Mucosa of stomach (tissue), 1 donor: ENCODE results near the gene RNF150.

Experiments
- H3K27me3 ChIP-seq: one replicate; pipeline ENCODE4 v1.7.0; 2013; ENCODE audit warnings: mild to moderate bottlenecking, low read length; ENCODE audit not compliant: control insufficient read depth, insufficient read depth
- H3K36me3 ChIP-seq: one replicate; pipeline ENCODE4 v1.7.0; 2013; ENCODE audit warnings: low read length; ENCODE audit not compliant: control insufficient read depth, insufficient read depth
- H3K4me1 ChIP-seq: one replicate; pipeline ENCODE4 v1.7.0; 2013; ENCODE audit warnings: mild to moderate bottlenecking, low read length; ENCODE audit not compliant: control insufficient read depth, insufficient read depth
- H3K4me3 ChIP-seq: one replicate; pipeline ENCODE4 v1.7.0; 2013; ENCODE audit warnings: low read length
- H3K9ac ChIP-seq: one replicate; pipeline ENCODE4 v1.7.0; 2013; ENCODE audit warnings: mild to moderate bottlenecking, low read length, moderate library complexity
- H3K9me3 ChIP-seq: one replicate; pipeline ENCODE4 v1.7.0; 2013; ENCODE audit warnings: mild to moderate bottlenecking, low read length, moderate library complexity; ENCODE audit not compliant: control insufficient read depth
- donor health status: Pancreatic carcinoma.

Gene RNF150

DNA sequence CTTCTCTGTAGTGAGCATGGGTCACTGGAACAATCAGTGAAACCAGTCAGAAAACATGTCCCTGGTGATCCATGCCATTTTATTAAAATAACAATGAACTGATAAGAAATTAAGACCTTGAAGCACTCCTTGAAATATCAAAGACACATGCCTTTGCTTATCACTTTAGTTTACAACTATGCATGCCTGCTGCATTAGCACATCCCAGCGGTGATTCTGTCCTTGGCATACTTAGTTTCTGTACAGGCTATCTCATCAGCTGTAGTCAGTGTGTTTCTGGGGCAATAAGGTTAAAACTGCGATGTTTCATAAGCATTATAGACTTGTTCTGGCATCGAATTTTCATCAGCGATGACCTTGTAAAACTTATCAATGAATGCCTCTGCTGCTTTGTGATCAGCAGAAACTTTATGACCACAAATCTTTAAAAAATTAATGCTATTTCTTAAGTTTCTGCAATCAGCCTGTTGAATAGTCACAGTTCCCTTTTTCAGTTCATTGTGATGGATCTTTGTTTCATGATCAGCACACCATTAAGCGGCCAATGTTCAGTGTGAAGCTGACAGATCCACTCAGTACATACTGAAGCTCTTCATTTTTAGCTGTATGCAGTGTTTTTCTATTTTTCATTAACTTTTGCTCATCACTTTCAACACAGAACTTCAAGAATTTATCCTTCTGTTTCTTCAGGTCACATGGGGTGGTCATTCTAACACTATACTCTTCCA is 150.5 kb downstream of the RNF150 start:
- H3K9ac ChIP-seq = no peak overlapping the region
- H3K27me3 ChIP-seq = no peaks in the 10 kb centered on the region
- no peaks in the 10 kb centered on the region for H3K36me3 ChIP-seq
- no peak overlapping the region for H3K4me3 ChIP-seq
- H3K4me1 ChIP-seq = no peaks in the 10 kb centered on the region
- H3K9me3 ChIP-seq = no peaks in the 10 kb centered on the region

GRCh38 chr4:140980426-140981200 is 152.7 kb downstream of the RNF150 start:
- H3K27me3 ChIP-seq = no peaks in the 10 kb centered on the region
- H3K4me3 ChIP-seq = no peak overlapping the region
- H3K9ac ChIP-seq = no peak overlapping the region
- no peaks in the 10 kb centered on the region for H3K4me1 ChIP-seq
- no peaks in the 10 kb centered on the region for H3K36me3 ChIP-seq
- no peaks in the 10 kb centered on the region for H3K9me3 ChIP-seq

DNA sequence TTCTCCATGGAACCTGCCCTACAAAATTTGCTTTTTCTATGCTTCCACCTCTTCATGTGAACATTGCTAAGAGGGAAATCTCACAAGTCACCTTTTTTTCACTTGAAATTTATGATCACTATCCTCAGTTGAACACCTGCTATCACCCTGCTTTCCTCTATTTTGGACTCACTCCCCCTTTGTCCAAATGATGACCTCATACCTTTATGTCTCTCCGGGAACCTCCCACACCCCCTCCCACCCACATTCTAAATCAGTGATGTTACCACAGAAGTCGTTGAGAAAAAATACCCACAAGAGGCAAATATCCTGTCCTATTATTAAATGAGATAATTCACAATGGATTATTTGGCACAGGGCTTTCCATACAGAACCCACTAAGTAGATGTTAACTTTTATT is 156.5 kb downstream of the RNF150 start:
- H3K4me1 ChIP-seq = no peaks in the 10 kb centered on the region
- no peaks in the 10 kb centered on the region for H3K36me3 ChIP-seq
- H3K9me3 ChIP-seq = no peaks in the 10 kb centered on the region
- H3K4me3 ChIP-seq = no peak overlapping the region
- no peaks in the 10 kb centered on the region for H3K27me3 ChIP-seq
- H3K9ac ChIP-seq = no peak overlapping the region

GRCh38 chr4:140971077-140971792 is 162.0 kb downstream of the RNF150 start:
- Histone ChIP-seq H3K4me1 (no peaks in the 10 kb centered on the region), H3K9ac (no peak overlapping the region), H3K27me3 (no peaks in the 10 kb centered on the region), H3K9me3 (no peaks in the 10 kb centered on the region), H3K36me3 (no peaks in the 10 kb centered on the region), H3K4me3 (no peak overlapping the region)

GRCh38 chr4:140969296-140969695 is 164.0 kb downstream of the RNF150 start:
- H3K4me1 ChIP-seq = no peaks in the 10 kb centered on the region
- H3K9ac ChIP-seq = no peak overlapping the region
- H3K36me3 ChIP-seq = no peaks in the 10 kb centered on the region
- no peaks in the 10 kb centered on the region for H3K9me3 ChIP-seq
- H3K4me3 ChIP-seq = no peak overlapping the region
- no peaks in the 10 kb centered on the region for H3K27me3 ChIP-seq

- no peak overlapping the region for H3K4me3 ChIP-seq
- no peak overlapping the region for H3K9ac ChIP-seq
- no peaks in the 10 kb centered on the region for H3K27me3 ChIP-seq
- H3K36me3 ChIP-seq = no peaks in the 10 kb centered on the region
- no peaks in the 10 kb centered on the region for H3K9me3 ChIP-seq
- H3K4me1 ChIP-seq = no peaks in the 10 kb centered on the region
Observed at GRCh38 chr4:140968371-140968770, 164.9 kb downstream of the RNF150 start.

DNA sequence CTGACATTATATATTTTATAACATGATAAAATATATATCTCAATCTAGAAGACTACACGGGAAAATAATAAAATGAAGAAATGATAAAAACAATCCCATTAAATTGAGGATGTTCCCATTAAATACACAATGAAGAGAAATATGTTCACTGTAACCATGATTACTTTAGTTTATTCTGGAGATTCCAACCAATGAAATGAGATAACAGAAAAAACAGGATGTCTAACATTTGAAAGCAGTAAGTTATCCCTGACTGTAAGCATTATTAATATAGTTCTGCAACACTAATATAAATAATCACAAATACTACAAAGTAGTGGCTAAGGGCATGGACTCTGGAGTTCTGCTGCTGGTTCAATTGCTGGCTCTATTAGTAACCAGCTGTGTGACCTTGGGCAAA is 169.4 kb downstream of the RNF150 start:
- no peaks in the 10 kb centered on the region for H3K4me1 ChIP-seq
- H3K36me3 ChIP-seq = no peaks in the 10 kb centered on the region
- H3K27me3 ChIP-seq = no peaks in the 10 kb centered on the region
- H3K4me3 ChIP-seq = no peak overlapping the region
- H3K9me3 ChIP-seq = no peaks in the 10 kb centered on the region
- H3K9ac ChIP-seq = no peak overlapping the region

DNA sequence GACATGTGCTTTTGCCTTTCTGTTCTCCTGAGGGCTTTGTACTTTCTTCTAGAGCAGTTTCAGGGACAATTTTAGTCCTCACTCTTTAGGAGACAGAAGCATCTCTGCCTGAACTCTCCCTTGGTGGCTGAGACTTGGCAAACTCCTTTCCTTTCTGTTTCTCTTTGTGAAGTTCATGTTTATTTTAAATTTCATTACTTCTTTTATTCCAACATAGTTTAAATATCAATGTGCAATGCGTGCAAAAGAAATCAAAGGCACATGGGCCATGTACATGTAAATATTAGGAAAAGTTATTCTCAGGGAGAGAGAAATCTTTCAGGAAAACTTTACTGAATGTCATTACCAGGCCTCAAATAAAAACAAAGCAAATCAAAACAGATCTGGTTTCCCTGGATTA is 177.6 kb downstream of the RNF150 start:
- H3K4me3 ChIP-seq = no peak overlapping the region
- no peaks in the 10 kb centered on the region for H3K36me3 ChIP-seq

GRCh38 chr4:140952717-140953116 is 180.6 kb downstream of the RNF150 start:
- no peak overlapping the region for H3K9ac ChIP-seq
- H3K9me3 ChIP-seq = no peaks in the 10 kb centered on the region
- H3K36me3 ChIP-seq = no peaks in the 10 kb centered on the region
- H3K4me3 ChIP-seq = no peak overlapping the region
- H3K4me1 ChIP-seq = no peaks in the 10 kb centered on the region
- H3K27me3 ChIP-seq = no peaks in the 10 kb centered on the region

More for the DNA sequence above, 177.6 kb downstream of the RNF150 start:
- no peak overlapping the region for H3K9ac ChIP-seq
- no peaks in the 10 kb centered on the region for H3K4me1 ChIP-seq
- H3K27me3 ChIP-seq = no peaks in the 10 kb centered on the region
- no peaks in the 10 kb centered on the region for H3K9me3 ChIP-seq

DNA sequence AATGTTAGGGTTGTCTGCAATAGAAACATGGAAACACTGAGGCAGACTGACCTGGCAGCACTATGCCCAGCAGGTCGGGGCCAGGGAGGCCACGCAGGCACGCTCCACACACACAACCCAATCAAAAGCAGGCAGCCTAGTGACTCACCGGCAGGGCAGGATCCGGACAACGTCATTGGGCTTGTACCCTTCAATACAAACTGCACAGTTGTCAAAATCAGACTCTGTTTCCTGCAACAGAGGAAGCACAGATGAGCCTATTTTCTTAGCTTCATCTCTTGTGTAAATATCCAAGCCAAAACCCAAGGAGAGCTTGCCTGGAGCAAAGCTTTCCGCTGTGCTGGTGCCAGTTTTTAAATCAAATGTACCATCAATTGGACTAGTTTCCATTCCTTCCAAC is 185.8 kb downstream of the RNF150 start:
- Histone ChIP-seq H3K27me3 (no peaks in the 10 kb centered on the region), H3K4me1 (no peaks in the 10 kb centered on the region), H3K36me3 (no peaks in the 10 kb centered on the region), H3K9me3 (no peaks in the 10 kb centered on the region), H3K9ac (no peak overlapping the region), H3K4me3 (no peak overlapping the region)

GRCh38 chr4:140945106-140945505 is 188.2 kb downstream of the RNF150 start:
- no peaks in the 10 kb centered on the region for H3K4me1 ChIP-seq
- H3K27me3 ChIP-seq = no peaks in the 10 kb centered on the region
- no peak overlapping the region for H3K4me3 ChIP-seq
- no peak overlapping the region for H3K9ac ChIP-seq
- H3K36me3 ChIP-seq = no peaks in the 10 kb centered on the region
- no peaks in the 10 kb centered on the region for H3K9me3 ChIP-seq

- no peak overlapping the region for H3K4me3 ChIP-seq
- H3K4me1 ChIP-seq = no peaks in the 10 kb centered on the region
- no peaks in the 10 kb centered on the region for H3K9me3 ChIP-seq
- no peak overlapping the region for H3K9ac ChIP-seq
- H3K27me3 ChIP-seq = no peaks in the 10 kb centered on the region
- H3K36me3 ChIP-seq = no peaks in the 10 kb centered on the region
Observed at GRCh38 chr4:140944572-140944971, 188.7 kb downstream of the RNF150 start.
